GM10266 (cell line): Measurements from ENCODE around the gene NDUFS8.

ENCODE experiments used
- DNase-seq: peaks from one replicate; pipeline ENCODE4 v3.0.0; 2012; ENCODE audit errors: extremely low spot score
- TF ChIP-seq, protein P1 (sequence below): IDR thresholded peaks from 2 replicates; pipeline ENCODE4 v1.5.1; 2012; ENCODE audit warnings: mild to moderate bottlenecking, low read depth; ENCODE audit not compliant: control insufficient read depth, insufficient read depth; ENCODE audit errors: missing control alignments

NDUFS8 gene

DNA sequence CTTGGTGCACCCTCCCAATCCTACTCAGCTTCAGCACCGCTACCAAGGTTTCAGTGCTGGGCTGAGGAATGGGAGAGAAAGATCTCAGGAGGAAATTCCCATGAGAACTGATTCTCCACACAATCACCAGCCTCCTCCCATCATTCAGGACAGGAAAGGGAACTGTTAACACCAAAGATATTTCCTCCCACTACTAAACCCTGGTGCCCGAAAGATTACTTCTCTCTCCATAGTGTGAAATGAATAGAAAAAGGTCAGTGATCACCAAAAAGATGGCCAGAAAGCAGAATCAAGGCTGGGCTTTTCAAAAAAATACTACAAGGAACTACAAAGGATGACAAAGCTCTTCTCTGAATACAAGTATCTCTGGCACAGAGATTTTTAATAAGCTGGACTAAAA lies 34.4 kb downstream of the NDUFS8 start:
- TF ChIP-seq, protein P1, sequence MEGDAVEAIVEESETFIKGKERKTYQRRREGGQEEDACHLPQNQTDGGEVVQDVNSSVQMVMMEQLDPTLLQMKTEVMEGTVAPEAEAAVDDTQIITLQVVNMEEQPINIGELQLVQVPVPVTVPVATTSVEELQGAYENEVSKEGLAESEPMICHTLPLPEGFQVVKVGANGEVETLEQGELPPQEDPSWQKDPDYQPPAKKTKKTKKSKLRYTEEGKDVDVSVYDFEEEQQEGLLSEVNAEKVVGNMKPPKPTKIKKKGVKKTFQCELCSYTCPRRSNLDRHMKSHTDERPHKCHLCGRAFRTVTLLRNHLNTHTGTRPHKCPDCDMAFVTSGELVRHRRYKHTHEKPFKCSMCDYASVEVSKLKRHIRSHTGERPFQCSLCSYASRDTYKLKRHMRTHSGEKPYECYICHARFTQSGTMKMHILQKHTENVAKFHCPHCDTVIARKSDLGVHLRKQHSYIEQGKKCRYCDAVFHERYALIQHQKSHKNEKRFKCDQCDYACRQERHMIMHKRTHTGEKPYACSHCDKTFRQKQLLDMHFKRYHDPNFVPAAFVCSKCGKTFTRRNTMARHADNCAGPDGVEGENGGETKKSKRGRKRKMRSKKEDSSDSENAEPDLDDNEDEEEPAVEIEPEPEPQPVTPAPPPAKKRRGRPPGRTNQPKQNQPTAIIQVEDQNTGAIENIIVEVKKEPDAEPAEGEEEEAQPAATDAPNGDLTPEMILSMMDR = no peak
- no peak for DNase-seq

DNA sequence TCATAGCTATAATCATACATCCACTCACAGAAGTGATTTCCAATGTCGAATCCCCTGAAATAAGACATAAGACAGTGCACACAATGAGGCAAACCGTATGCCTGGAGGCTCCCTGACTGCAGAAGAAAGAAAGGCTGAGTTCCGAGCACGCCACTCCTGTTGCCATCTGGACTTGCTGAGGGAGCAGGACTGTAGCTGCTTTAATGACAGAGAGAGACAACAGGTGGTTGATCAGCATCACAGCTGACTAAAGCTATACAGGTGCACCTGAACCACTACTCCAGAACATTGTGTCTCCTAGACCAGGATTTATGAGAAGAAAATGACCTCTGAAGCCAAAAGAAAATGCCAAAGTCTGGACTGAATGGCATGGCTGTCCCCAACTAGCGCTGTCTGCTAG lies 35.4 kb downstream of the NDUFS8 start:
- no peak for DNase-seq
- TF ChIP-seq, protein P1 = no peak

GRCh38 chr11:68066742-68067141 lies 36.3 kb downstream of the NDUFS8 start:
- no peak for DNase-seq
- TF ChIP-seq, protein P1 = no peak

DNA sequence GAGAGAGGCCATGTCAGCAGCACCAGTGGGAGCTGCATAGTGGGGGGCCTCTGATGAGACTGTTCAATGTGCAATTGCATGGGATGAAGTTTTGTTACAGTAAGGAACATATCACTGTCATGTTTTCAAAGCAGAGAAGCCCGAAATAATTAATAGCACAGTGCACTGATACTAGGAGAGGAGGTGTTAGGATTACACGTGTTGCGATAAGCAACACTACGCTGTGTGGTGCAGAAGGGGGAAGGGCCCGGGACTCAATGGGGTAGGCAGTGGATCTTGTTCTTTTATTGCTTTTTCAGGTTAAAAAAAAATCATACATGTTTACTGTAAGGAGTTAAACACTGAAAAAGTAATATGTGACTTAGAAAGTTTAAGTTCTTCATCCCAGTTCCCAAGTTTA lies 37.5 kb downstream of the NDUFS8 start:
- TF ChIP-seq, protein P1 = no peak
- no peak for DNase-seq

- TF ChIP-seq, protein P1 = no peak
- no peak for DNase-seq
Measured at GRCh38 chr11:68071281-68072048, 41.0 kb downstream of the NDUFS8 start.

DNA sequence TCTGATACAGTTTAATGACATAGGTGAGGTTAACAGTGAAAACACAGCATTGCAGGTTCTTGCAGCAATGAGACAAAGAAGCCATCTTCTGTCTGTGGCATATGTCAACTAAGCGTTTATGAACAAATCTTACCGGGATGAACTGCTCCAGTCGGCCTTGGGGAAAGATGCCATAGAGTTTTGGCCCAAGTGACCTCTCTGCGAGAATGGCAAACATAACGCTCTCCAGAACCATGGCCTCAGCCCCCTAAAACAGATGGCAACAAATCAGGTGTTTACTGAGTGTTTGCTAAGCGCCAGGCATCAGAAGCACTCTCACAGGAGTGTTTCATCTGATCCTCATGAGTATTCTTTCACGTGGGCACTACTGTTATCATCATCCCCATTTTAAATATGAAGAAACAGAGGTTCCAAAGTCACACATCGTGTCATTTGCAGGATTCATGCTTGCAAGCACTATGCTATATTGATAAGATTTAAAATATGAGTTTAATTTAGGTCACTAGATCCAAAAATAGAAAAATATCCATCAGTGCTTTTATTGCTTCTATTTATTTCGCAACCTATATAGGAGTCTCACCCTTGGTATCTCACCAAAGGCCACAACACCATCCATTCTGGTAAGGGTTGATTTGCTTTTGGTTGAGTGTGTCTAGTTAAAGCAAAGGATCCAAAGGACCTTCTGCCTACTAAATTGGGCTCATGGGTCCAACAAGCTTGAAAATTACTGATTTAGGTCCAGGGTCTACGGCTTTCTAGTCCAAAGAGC lies 44.3 kb downstream of the NDUFS8 start:
- no peak for DNase-seq
- TF ChIP-seq, protein P1 = no peak
